Keratinocyte (primary cell): Measurements from ENCODE around the gene CTNND2.

Experiments
- EZH2 ChIP-seq: IDR thresholded peaks from one replicate; pipeline ENCODE4 v1.6.1; 2012; ENCODE audit warnings: inconsistent platforms, mild to moderate bottlenecking, low read length, moderate library complexity
- TF ChIP-seq, protein P1 (sequence below), 3 experiments: IDR thresholded peaks in 1 of 3; conservative IDR thresholded peaks in 1 of 3; optimal IDR thresholded peaks in 1 of 3; 2 replicates in 2 of 3; 3 replicates in 1 of 3; pipeline versions ENCODE3 to v1.5.1; 2011; ENCODE audit warnings: low read length in 3 of 3, mild to moderate bottlenecking in 3 of 3, moderate library complexity in 2 of 3, control low read depth in 1 of 3, inconsistent platforms in 1 of 3; ENCODE audit not compliant: insufficient read depth in 2 of 3; ENCODE audit errors: extremely low read depth in 1 of 3

DNA sequence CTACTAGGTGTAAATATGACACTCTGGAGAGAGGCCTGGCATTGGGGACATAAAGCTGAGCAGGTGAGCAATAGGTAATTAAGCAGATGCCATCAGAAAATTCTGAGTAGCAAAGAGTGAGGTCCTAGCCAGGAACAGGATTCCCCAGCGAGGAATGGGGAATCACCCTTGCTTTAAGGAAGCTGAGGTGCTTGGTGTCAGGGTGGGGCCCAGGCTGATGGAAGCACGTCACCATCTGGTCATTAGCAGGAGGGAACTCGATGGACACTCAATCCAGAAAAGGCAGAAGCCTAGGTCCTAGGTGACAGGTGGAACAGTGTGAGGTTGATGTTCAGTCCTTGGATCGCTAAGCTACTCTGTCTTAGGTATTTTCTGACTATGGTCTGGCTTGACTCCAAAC is 580.5 kb downstream of the CTNND2 start:
- TF ChIP-seq, protein P1, sequence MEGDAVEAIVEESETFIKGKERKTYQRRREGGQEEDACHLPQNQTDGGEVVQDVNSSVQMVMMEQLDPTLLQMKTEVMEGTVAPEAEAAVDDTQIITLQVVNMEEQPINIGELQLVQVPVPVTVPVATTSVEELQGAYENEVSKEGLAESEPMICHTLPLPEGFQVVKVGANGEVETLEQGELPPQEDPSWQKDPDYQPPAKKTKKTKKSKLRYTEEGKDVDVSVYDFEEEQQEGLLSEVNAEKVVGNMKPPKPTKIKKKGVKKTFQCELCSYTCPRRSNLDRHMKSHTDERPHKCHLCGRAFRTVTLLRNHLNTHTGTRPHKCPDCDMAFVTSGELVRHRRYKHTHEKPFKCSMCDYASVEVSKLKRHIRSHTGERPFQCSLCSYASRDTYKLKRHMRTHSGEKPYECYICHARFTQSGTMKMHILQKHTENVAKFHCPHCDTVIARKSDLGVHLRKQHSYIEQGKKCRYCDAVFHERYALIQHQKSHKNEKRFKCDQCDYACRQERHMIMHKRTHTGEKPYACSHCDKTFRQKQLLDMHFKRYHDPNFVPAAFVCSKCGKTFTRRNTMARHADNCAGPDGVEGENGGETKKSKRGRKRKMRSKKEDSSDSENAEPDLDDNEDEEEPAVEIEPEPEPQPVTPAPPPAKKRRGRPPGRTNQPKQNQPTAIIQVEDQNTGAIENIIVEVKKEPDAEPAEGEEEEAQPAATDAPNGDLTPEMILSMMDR (optimal IDR thresholded peaks at IDR 0.05 in 1 of 3, IDR thresholded peaks at IDR 0.05 in 1 of 3, conservative IDR thresholded peaks at IDR 0.05 in 1 of 3; ENCODE audit: extremely low read depth in 1 of 3, insufficient read depth in 2 of 3, low read length in 3 of 3), result no peak
- no peak for TF ChIP-seq EZH2
